Measurements from ENCODE around the gene EMSY. TPM values are rescaled to one million over a fixed set of nuclear protein-coding genes. Genes with fewer than 3 reads are reported as not detected.

The EMSY gene
- total RNA-seq, 4 donors from 2014 or later: 29.9 to 36.7 (median 35.3) TPM

DNA sequence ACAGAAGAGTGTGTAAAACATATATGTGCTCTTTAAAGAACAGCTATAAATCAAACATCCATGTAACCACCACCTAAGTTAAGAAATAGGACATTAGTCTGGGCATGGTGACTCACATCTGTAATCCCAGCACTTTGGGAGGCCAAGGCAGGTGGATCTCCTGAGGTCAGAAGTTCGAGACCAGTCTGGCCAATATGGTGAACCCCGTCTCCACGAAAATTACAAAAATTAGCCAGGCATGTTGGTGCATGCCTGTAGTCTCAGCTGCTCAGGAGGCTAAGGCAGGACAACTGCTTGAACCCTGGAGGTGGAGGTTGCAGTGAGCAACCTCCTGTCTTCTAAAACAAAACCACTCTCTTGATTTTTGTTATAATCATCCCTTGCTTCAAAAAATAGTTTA lies 122.4 kb downstream of the EMSY start:
- TF ChIP-seq, protein P1, sequence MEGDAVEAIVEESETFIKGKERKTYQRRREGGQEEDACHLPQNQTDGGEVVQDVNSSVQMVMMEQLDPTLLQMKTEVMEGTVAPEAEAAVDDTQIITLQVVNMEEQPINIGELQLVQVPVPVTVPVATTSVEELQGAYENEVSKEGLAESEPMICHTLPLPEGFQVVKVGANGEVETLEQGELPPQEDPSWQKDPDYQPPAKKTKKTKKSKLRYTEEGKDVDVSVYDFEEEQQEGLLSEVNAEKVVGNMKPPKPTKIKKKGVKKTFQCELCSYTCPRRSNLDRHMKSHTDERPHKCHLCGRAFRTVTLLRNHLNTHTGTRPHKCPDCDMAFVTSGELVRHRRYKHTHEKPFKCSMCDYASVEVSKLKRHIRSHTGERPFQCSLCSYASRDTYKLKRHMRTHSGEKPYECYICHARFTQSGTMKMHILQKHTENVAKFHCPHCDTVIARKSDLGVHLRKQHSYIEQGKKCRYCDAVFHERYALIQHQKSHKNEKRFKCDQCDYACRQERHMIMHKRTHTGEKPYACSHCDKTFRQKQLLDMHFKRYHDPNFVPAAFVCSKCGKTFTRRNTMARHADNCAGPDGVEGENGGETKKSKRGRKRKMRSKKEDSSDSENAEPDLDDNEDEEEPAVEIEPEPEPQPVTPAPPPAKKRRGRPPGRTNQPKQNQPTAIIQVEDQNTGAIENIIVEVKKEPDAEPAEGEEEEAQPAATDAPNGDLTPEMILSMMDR (IDR thresholded peaks at IDR 0.05; ENCODE audit: low read depth): no peak

GRCh38 chr11:76568139-76568538 lies 123.3 kb downstream of the EMSY start:
- TF ChIP-seq, protein P1 (IDR thresholded peaks at IDR 0.05; ENCODE audit: low read depth): no peak

DNA sequence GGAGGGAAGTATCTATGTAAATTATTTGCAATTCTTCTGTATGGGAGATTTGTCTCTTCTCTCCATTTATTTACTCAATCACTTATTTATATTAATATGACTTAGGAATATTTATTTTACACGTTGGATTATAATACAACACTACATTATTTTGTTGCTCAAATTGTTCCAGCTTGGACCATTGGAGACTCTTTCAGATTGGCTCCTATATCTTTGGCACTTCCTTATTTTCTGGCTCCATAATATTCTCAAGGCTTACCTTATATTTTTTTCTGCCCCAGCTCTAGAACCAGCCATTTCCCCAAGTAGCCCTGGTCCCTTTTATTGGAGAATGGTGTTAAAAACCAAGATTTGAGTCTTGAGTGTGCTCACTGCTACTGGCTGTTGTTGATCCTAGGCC lies 123.8 kb downstream of the EMSY start:
- TF ChIP-seq, protein P1 (IDR thresholded peaks at IDR 0.05; ENCODE audit: low read depth): no peak

- TF ChIP-seq, protein P1 (IDR thresholded peaks at IDR 0.05; ENCODE audit: low read depth): no peak
Observed at GRCh38 chr11:76574406-76574805, 129.6 kb downstream of the EMSY start.

DNA sequence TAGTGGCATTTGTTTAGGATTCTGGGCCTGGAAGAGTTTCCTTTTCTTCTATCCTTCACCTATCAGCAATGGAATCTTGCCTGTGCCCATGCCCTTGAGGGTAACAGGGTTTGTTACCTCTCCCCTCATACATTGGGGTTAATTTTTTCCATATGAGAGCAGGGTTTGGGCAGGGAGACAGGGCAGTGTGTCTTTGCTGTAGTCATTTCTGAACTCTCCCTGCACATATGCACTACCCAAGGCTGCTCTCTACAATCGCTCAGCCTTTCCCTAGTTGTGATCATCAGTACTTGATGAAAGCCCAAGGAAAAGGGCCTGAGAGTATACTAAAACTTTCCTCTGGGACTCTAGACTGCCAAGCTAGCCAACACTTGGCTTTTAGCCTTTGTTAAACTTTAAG lies 130.1 kb downstream of the EMSY start:
- TF ChIP-seq, protein P1 (IDR thresholded peaks at IDR 0.05; ENCODE audit: low read depth): no peak

DNA sequence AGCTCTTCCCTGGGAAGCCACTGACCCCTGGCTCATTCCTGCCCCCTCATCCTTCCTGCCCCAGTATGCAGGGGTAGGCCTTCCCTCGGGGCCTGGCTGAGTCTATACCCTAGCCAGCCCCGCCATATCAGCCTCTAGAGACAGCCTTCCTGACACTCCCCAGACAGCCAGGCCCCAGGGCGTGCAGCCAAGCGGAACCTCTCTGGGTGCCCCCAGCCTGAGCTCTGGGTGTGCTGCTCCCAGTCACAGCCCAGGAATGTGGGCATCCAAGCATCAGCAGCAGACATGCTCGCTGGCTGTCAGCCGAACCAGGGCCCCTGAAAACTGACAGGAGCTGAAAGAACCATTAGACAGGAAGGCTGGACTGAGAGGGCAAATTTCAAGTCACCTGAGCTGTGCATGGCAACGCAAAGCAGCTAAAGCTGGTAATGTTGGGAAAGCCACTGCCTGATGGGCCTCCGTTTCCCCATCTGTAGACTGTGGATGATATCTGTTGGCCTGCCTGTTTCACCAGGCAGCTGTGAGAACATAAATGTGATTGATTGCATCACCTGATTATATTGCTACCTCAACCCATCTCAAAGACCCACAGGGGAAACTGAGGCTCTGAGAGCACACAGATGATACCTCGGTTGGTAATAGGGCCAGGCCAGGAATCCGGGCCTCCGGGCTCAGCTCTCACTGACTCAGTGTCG lies 132.6 kb downstream of the EMSY start:
- TF ChIP-seq, protein P1 (IDR thresholded peaks at IDR 0.05; ENCODE audit: low read depth): no peak

GRCh38 chr11:76577921-76578653 lies 133.3 kb downstream of the EMSY start:
- TF ChIP-seq, protein P1 (IDR thresholded peaks at IDR 0.05; ENCODE audit: low read depth): no peak

Measured in subcutaneous adipose tissue (tissue), 4 donors.